IMR-90 (cell line): ENCODE measurements around the gene MLLT10.

Experiments used
- BHLHE40 ChIP-seq: fragments of 150-350 bp; IDR thresholded peaks from 2 replicates; pipeline ENCODE4 v1.6.1; 2016; ENCODE audit warnings: mild to moderate bottlenecking, low read depth, low read length
- CEBPB ChIP-seq: IDR thresholded peaks from 2 replicates; pipeline ENCODE4 v1.6.1; 2012; ENCODE audit warnings: low read depth, low read length, improper control_type of control experiment
- FOS ChIP-seq: fragments of 150-350 bp; IDR thresholded peaks from 2 replicates; pipeline ENCODE4 v1.6.1; 2016; ENCODE audit warnings: low read depth, low read length
- MAZ ChIP-seq: IDR thresholded peaks from 2 replicates; pipeline ENCODE4 v1.6.1; 2012; ENCODE audit warnings: low read depth, mild to moderate bottlenecking, low read length, improper control_type of control experiment, moderate library complexity, borderline replicate concordance
- NFE2L2 ChIP-seq: fragments of 150-350 bp; IDR thresholded peaks from 2 replicates; pipeline ENCODE4 v1.6.1; 2016; ENCODE audit warnings: low read depth, mild to moderate bottlenecking, low read length
- POLR2A ChIP-seq: IDR thresholded peaks from 2 replicates; pipeline ENCODE4 v1.6.1; 2012; ENCODE audit warnings: mild to moderate bottlenecking, low read depth, low read length
- RAD21 ChIP-seq: IDR thresholded peaks from 2 replicates; pipeline ENCODE4 v1.6.1; 2012; ENCODE audit warnings: low read length, improper control_type of control experiment
- RCOR1 ChIP-seq: IDR thresholded peaks from 2 replicates; pipeline ENCODE4 v1.6.1; 2012; ENCODE audit warnings: mild to moderate bottlenecking, low read length, improper control_type of control experiment; ENCODE audit not compliant: insufficient replicate concordance
- RFX5 ChIP-seq: IDR thresholded peaks from 2 replicates; pipeline ENCODE4 v1.8.0; 2012; ENCODE audit warnings: low read depth, mild to moderate bottlenecking, low read length, moderate library complexity
- SMC3 ChIP-seq: fragments of 150-350 bp; IDR thresholded peaks from 2 replicates; pipeline ENCODE4 v1.6.1; 2016; ENCODE audit warnings: low read depth, mild to moderate bottlenecking, antibody characterized with exemption, low read length, moderate library complexity
- TF ChIP-seq, protein P1 (sequence below): conservative IDR thresholded peaks from 2 replicates; pipeline ENCODE4 v1.5.1; 2012; ENCODE audit warnings: mild to moderate bottlenecking, low read depth, low read length, improper control_type of control experiment
- TF ChIP-seq, protein P2 (sequence below): fragments of 150-350 bp; IDR thresholded peaks from 2 replicates; pipeline ENCODE4 v1.6.1; 2016; ENCODE audit warnings: low read depth, mild to moderate bottlenecking, low read length, moderate library complexity, borderline replicate concordance
- TF ChIP-seq, protein P3 (sequence below): fragments of 150-350 bp; IDR thresholded peaks from 2 replicates; pipeline ENCODE4 v1.6.1; 2017; ENCODE audit warnings: mild to moderate bottlenecking, antibody characterized with exemption, low read length, low read depth

DNA sequence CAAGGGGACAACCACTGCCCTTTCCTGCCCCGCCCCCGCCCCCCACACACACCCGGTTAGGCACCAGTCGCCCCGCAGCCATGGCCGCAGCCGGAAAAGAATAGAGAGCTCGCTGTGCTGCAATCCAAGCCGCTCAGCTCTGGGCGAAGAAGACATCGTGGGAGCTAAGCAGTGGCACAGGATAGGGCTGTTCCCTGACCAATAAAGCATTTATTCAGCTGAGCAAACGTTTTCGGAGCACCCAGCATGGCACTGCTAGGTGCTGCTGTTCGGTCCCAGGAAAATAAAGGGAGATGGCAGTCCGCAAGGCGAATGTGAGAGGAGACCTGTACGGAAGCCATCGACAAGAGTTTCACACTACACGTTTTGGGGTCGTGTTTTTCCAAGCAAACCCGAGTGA lies 26.9 kb upstream of the MLLT10 start:
- TF ChIP-seq, protein P1, sequence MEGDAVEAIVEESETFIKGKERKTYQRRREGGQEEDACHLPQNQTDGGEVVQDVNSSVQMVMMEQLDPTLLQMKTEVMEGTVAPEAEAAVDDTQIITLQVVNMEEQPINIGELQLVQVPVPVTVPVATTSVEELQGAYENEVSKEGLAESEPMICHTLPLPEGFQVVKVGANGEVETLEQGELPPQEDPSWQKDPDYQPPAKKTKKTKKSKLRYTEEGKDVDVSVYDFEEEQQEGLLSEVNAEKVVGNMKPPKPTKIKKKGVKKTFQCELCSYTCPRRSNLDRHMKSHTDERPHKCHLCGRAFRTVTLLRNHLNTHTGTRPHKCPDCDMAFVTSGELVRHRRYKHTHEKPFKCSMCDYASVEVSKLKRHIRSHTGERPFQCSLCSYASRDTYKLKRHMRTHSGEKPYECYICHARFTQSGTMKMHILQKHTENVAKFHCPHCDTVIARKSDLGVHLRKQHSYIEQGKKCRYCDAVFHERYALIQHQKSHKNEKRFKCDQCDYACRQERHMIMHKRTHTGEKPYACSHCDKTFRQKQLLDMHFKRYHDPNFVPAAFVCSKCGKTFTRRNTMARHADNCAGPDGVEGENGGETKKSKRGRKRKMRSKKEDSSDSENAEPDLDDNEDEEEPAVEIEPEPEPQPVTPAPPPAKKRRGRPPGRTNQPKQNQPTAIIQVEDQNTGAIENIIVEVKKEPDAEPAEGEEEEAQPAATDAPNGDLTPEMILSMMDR, result no peak
- TF ChIP-seq RCOR1 (no peak), FOS (no peak), POLR2A (no peak), CEBPB (no peak), MAZ (no peak), SMC3 (no peak), BHLHE40 (no peak), RFX5 (no peak), NFE2L2 (no peak), RAD21 (no peak)
- TF ChIP-seq, protein P2, sequence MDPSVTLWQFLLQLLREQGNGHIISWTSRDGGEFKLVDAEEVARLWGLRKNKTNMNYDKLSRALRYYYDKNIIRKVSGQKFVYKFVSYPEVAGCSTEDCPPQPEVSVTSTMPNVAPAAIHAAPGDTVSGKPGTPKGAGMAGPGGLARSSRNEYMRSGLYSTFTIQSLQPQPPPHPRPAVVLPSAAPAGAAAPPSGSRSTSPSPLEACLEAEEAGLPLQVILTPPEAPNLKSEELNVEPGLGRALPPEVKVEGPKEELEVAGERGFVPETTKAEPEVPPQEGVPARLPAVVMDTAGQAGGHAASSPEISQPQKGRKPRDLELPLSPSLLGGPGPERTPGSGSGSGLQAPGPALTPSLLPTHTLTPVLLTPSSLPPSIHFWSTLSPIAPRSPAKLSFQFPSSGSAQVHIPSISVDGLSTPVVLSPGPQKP, result no peak
- TF ChIP-seq, protein P3, sequence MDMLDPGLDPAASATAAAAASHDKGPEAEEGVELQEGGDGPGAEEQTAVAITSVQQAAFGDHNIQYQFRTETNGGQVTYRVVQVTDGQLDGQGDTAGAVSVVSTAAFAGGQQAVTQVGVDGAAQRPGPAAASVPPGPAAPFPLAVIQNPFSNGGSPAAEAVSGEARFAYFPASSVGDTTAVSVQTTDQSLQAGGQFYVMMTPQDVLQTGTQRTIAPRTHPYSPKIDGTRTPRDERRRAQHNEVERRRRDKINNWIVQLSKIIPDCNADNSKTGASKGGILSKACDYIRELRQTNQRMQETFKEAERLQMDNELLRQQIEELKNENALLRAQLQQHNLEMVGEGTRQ, result no peak
